Loucy (cell line): Measurements from ENCODE around the gene TPO.

Source experiments
- H2AFZ ChIP-seq: fragments of 200-600 bp; sonication (generic); 2 replicates; pipeline ENCODE4 v1.6.0; 2016; ENCODE audit warnings: antibody characterized with exemption, mild to moderate bottlenecking, low read length, moderate library complexity
- H3F3A ChIP-seq: fragments of 200-600 bp; 2 replicates; pipeline ENCODE4 v1.6.0; 2016; ENCODE audit warnings: antibody characterized with exemption, low read depth, mild to moderate bottlenecking
- H3K27me3 ChIP-seq: fragments of 200-600 bp; sonication (generic); 2 replicates; pipeline ENCODE4 v1.6.1; 2014; ENCODE audit warnings: low read length, mild to moderate bottlenecking; ENCODE audit not compliant: insufficient read depth, poor library complexity, severe bottlenecking
- H3K36me3 ChIP-seq: fragments of 200-600 bp; sonication (generic); 2 replicates; pipeline ENCODE4 v1.6.1; 2016; ENCODE audit warnings: low read length; ENCODE audit not compliant: insufficient read depth
- H3K4me1 ChIP-seq: fragments of 200-600 bp; sonication (generic); 2 replicates; pipeline ENCODE4 v1.5.1; 2014; ENCODE audit warnings: low read length, mild to moderate bottlenecking; ENCODE audit not compliant: insufficient read depth, poor library complexity, severe bottlenecking
- H3K4me2 ChIP-seq: fragments of 200-600 bp; sonication (generic); 2 replicates; pipeline ENCODE4 v1.6.0; 2014; ENCODE audit warnings: antibody characterized with exemption, low read length, low read depth, mild to moderate bottlenecking; ENCODE audit not compliant: poor library complexity, severe bottlenecking
- H3K4me3 ChIP-seq: fragments of 200-600 bp; sonication (generic); 2 replicates; pipeline ENCODE4 v1.5.1; 2014; ENCODE audit warnings: low read length, mild to moderate bottlenecking, mixed read lengths; ENCODE audit not compliant: poor library complexity, severe bottlenecking
- H3K79me2 ChIP-seq: fragments of 200-600 bp; sonication (generic); 2 replicates; pipeline ENCODE4 v1.6.1; 2014; ENCODE audit warnings: low read length; ENCODE audit not compliant: insufficient read depth
- H3K9ac ChIP-seq: fragments of 200-600 bp; sonication (generic); 2 replicates; pipeline ENCODE4 v1.6.0; 2014; ENCODE audit warnings: mild to moderate bottlenecking, low read depth, low read length, moderate library complexity; ENCODE audit not compliant: poor library complexity, severe bottlenecking
- H3K9me2 ChIP-seq: fragments of 200-600 bp; sonication (generic); replicated peaks from 2 replicates; pipeline ENCODE4 v1.6.1; 2016; ENCODE audit warnings: low read depth, low read length, mixed read lengths
- H3K9me3 ChIP-seq: fragments of 200-600 bp; sonication (generic); 2 replicates; pipeline ENCODE4 v1.6.1; 2014; ENCODE audit warnings: mild to moderate bottlenecking, antibody characterized with exemption, low read length, low read depth; ENCODE audit not compliant: insufficient read depth
- H4K20me1 ChIP-seq: fragments of 200-600 bp; sonication (generic); 2 replicates; pipeline ENCODE4 v1.6.0; 2014; ENCODE audit warnings: antibody characterized with exemption, low read length, mild to moderate bottlenecking; ENCODE audit not compliant: insufficient read depth, poor library complexity, severe bottlenecking
- CTCF ChIP-seq: fragments of 200-600 bp; sonication (generic); conservative IDR thresholded peaks from 2 replicates; pipeline ENCODE4 v1.5.1; 2014; ENCODE audit warnings: mild to moderate bottlenecking, antibody characterized with exemption, low read length
- EZH2phosphoT487 ChIP-seq: fragments of 200-600 bp; IDR thresholded peaks from 2 replicates; pipeline ENCODE4 v1.6.1; 2018; ENCODE audit warnings: antibody characterized with exemption, mild to moderate bottlenecking, moderate library complexity, borderline replicate concordance

Gene TPO

DNA sequence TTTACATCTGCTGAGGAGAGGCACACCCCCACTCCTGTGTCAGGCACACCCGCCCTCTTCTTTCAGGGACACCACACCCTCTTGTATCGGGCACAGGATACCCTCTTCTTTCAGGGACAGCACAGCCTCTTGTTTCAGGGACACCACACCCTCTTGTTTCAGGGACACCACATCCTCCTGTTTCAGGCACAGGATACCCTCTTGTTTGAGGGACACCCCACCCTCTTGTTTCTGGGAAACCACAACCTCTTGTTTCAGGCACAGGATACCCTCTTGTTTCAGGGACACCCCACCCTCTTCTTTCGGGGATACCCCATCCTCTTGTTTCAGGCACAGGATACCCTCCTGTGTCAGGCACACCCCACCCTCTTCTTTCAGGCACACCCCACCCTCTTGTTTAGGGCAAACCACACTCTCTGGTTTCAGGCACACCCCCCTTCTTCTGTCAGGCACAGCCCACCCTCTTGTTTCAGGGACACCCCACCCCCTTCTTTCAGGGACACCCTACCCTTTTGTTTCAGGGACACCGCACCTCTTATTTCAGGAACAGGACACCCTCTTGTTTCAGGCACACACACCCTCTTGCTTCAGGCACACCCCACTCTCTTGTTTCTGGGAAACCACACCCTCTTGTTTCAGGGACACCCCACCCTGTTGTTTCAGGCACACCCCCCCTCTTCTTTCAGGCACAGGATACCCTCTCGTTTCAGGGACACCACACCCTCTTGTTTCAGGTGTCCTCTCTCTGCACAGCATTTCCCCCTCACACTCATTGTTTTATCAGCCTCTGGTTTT, 96.2 kb downstream of the TPO start:
- Histone ChIP-seq H3K9me2 (no peaks in the 10 kb centered on the region), H3K27me3 (no peaks in the 10 kb centered on the region), H3K36me3 (no peaks in the 10 kb centered on the region), H3F3A (no peaks in the 10 kb centered on the region), H3K4me1 (peaks cover 20% of the 10 kb centered on the region), H2AFZ (no peak overlapping the region), H3K79me2 (no peaks in the 10 kb centered on the region), H3K9me3 (no peaks in the 10 kb centered on the region), H4K20me1 (no peaks in the 10 kb centered on the region), H3K4me2 (peak overlapping the region; percentile 51), H3K9ac (no peak overlapping the region), H3K4me3 (no peak overlapping the region)
- TF ChIP-seq CTCF (no peak), EZH2phosphoT487 (no peak)

- Histone ChIP-seq H3K9ac (no peak overlapping the region), H3K4me1 (peaks cover 27% of the 10 kb centered on the region), H3K9me2 (no peaks in the 10 kb centered on the region), H4K20me1 (no peaks in the 10 kb centered on the region), H3K27me3 (no peaks in the 10 kb centered on the region), H3F3A (no peaks in the 10 kb centered on the region), H3K36me3 (no peaks in the 10 kb centered on the region), H3K4me3 (no peak overlapping the region), H2AFZ (no peak overlapping the region), H3K9me3 (no peaks in the 10 kb centered on the region), H3K79me2 (no peaks in the 10 kb centered on the region), H3K4me2 (peak overlapping the region; percentile 51)
- TF ChIP-seq EZH2phosphoT487 (no peak), CTCF (no peak)
Measured at GRCh38 chr2:1510176-1510575, 96.9 kb downstream of the TPO start.

DNA sequence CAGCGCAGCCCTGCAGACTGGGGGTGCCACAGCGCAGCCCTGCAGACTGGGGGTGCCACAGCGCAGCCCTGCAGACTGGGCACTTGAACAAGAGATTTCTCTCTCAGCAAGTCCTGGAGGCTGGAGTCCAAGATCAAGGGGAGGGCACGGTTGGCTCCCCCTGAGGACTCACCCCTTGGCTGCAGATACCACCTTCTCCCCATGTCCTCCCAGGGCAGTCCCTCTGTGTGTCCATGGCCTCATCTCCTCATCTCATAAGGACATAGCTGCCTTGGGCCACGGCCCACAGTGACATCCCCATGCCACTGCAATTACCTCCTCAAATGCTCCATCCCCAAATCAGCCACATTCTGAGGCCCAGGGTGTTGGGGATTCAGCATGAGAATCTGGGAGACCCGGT, 98.2 kb downstream of the TPO start:
- no peak for TF ChIP-seq CTCF
- TF ChIP-seq EZH2phosphoT487, result no peak

More for the DNA sequence above, 98.2 kb downstream of the TPO start:
- no peak overlapping the region for H2AFZ ChIP-seq
- H4K20me1 ChIP-seq, result no peaks in the 10 kb centered on the region
- no peaks in the 10 kb centered on the region for H3K27me3 ChIP-seq
- H3K9ac ChIP-seq, result no peak overlapping the region
- H3F3A ChIP-seq, result no peaks in the 10 kb centered on the region
- no peaks in the 10 kb centered on the region for H3K9me3 ChIP-seq
- no peaks in the 10 kb centered on the region for H3K36me3 ChIP-seq
- no peaks in the 10 kb centered on the region for H3K9me2 ChIP-seq
- peaks cover 38% of the 10 kb centered on the region for H3K4me1 ChIP-seq
- H3K4me3 ChIP-seq, result no peak overlapping the region
- H3K4me2 ChIP-seq, result no peak overlapping the region
- H3K79me2 ChIP-seq, result no peaks in the 10 kb centered on the region; the same call in 1 of the 2 replicates
